SH-SY5Y (cell line): Measurements from ENCODE around the gene LECT2.

Experiments used
- GATA2 ChIP-seq: IDR thresholded peaks from 2 replicates; pipeline ENCODE4 v1.6.1; 2011; ENCODE audit warnings: mild to moderate bottlenecking, low read depth, low read length
- GATA3 ChIP-seq: IDR thresholded peaks from 2 replicates; pipeline ENCODE4 v1.6.1; 2011; ENCODE audit warnings: low read depth, mild to moderate bottlenecking, low read length, moderate library complexity

The LECT2 gene

GRCh38 chr5:135954899-135955298 is at the start of gene LECT2:
TSS of gene LECT2 (minus strand) at chr5:135954983. CDS start at chr5:135954833, 150 bp downstream.
- no peak for TF ChIP-seq GATA3
- no peak for TF ChIP-seq GATA2

GRCh38 chr5:136004436-136004835 is 49.7 kb upstream of the LECT2 start:
- TF ChIP-seq GATA3 = no peak
- no peak for TF ChIP-seq GATA2

- no peak for TF ChIP-seq GATA2
- TF ChIP-seq GATA3 = no peak
These were observed 46.7 kb upstream of the LECT2 start for GRCh38 chr5:136001466-136001981.

GRCh38 chr5:136000932-136001331 is 46.1 kb upstream of the LECT2 start:
- TF ChIP-seq GATA2 (no peak), GATA3 (no peak)

GRCh38 chr5:136000147-136000546 is 45.4 kb upstream of the LECT2 start:
- no peak for TF ChIP-seq GATA3
- no peak for TF ChIP-seq GATA2

- no peak for TF ChIP-seq GATA3
- TF ChIP-seq GATA2 = no peak
These were observed 44.8 kb upstream of the LECT2 start for GRCh38 chr5:135999406-136000139.

- TF ChIP-seq GATA2 (no peak), GATA3 (no peak)
These were observed 44.1 kb upstream of the LECT2 start for GRCh38 chr5:135998889-135999288.

- TF ChIP-seq GATA3 (no peak), GATA2 (no peak)
These were observed 43.0 kb upstream of the LECT2 start for GRCh38 chr5:135997673-135998335.

- no peak for TF ChIP-seq GATA2
- no peak for TF ChIP-seq GATA3
These were observed 41.8 kb upstream of the LECT2 start for GRCh38 chr5:135996611-135997010.

- TF ChIP-seq GATA2 (no peak), GATA3 (no peak)
These were observed 41.2 kb upstream of the LECT2 start for GRCh38 chr5:135995976-135996375.

GRCh38 chr5:135993880-135994636 is 39.3 kb upstream of the LECT2 start:
- TF ChIP-seq GATA3 (peak; percentile 69), GATA2 (peak; percentile 70)

- TF ChIP-seq GATA3 = no peak
- TF ChIP-seq GATA2 = no peak
These were observed 38.6 kb upstream of the LECT2 start for GRCh38 chr5:135993335-135993879.

- TF ChIP-seq GATA2 (no peak), GATA3 (no peak)
These were observed 36.6 kb upstream of the LECT2 start for GRCh38 chr5:135991429-135991828.

- TF ChIP-seq GATA2 = no peak
These were observed 35.9 kb upstream of the LECT2 start for GRCh38 chr5:135990528-135991255.
